COLO829 (cell line): ENCODE results near the gene AGPAT1.
A peak's percentile ranks its signal among the peaks of the same experiment; 100 is the strongest.
"Not testable (repeated sequence)": the region's sequence is repeated elsewhere in the genome, so short reads cannot be mapped to it uniquely, and the experiment has no call there.

Experiments used
- DNase-seq: peaks from one replicate; pipeline ENCODE4 v3.0.0; 2012; ENCODE audit warnings: low spot score

The AGPAT1 gene

GRCh38 chr6:32148289-32149091 is 27.4 kb downstream of the AGPAT1 start:
- DNase-seq, result no peak

- DNase-seq, result no peak
Observed at GRCh38 chr6:32147401-32148132, 28.3 kb downstream of the AGPAT1 start.

- DNase-seq, result no peak
Observed at GRCh38 chr6:32146687-32147086, 29.2 kb downstream of the AGPAT1 start.

GRCh38 chr6:32146287-32146686 is 29.6 kb downstream of the AGPAT1 start:
- DNase-seq, result no peak

GRCh38 chr6:32144238-32144637 is 31.6 kb downstream of the AGPAT1 start:
- not testable (repeated sequence) for DNase-seq

- DNase-seq, result no peak
Observed at GRCh38 chr6:32140420-32141046, 35.4 kb downstream of the AGPAT1 start.

GRCh38 chr6:32139590-32139989 is 36.3 kb downstream of the AGPAT1 start:
- DNase-seq, result no peak

GRCh38 chr6:32137454-32137853 is 38.4 kb downstream of the AGPAT1 start:
- DNase-seq, result no peak

- DNase-seq, result no peak
Observed at GRCh38 chr6:32133786-32134185, 42.1 kb downstream of the AGPAT1 start.

- DNase-seq, result no peak
Observed at GRCh38 chr6:32132110-32132509, 43.8 kb downstream of the AGPAT1 start.

- DNase-seq, result no peak
Observed at GRCh38 chr6:32131439-32131948, 44.4 kb downstream of the AGPAT1 start.

GRCh38 chr6:32129297-32130088 is 46.4 kb downstream of the AGPAT1 start:
- DNase-seq, result no peak

- DNase-seq, result no peak
Observed at GRCh38 chr6:32128751-32129296, 47.1 kb downstream of the AGPAT1 start.

- peak; percentile 100 for DNase-seq
Observed at GRCh38 chr6:32127717-32128592, 47.9 kb downstream of the AGPAT1 start, which contains the start of gene ATF6B. Gene ATF6B (minus strand): TSS chr6:32128246. CDS start chr6:32128207, 39 bp downstream.

- no peak for DNase-seq
Observed at GRCh38 chr6:32127409-32127716, 48.5 kb downstream of the AGPAT1 start.

GRCh38 chr6:32126880-32127279 is 49.0 kb downstream of the AGPAT1 start:
- no peak for DNase-seq

GRCh38 chr6:32123681-32124080 is 52.2 kb downstream of the AGPAT1 start:
- DNase-seq, result no peak

- DNase-seq, result no peak
Observed at GRCh38 chr6:32120573-32121059, 55.3 kb downstream of the AGPAT1 start.

GRCh38 chr6:32118782-32119628 is 56.9 kb downstream of the AGPAT1 start:
- DNase-seq, result peak; percentile 85
